ENCODE results near the gene CYB5D1.

- TF ChIP-seq POLR2A (IDR thresholded peaks at IDR 0.05), result no peak
- TF ChIP-seq, protein P1, sequence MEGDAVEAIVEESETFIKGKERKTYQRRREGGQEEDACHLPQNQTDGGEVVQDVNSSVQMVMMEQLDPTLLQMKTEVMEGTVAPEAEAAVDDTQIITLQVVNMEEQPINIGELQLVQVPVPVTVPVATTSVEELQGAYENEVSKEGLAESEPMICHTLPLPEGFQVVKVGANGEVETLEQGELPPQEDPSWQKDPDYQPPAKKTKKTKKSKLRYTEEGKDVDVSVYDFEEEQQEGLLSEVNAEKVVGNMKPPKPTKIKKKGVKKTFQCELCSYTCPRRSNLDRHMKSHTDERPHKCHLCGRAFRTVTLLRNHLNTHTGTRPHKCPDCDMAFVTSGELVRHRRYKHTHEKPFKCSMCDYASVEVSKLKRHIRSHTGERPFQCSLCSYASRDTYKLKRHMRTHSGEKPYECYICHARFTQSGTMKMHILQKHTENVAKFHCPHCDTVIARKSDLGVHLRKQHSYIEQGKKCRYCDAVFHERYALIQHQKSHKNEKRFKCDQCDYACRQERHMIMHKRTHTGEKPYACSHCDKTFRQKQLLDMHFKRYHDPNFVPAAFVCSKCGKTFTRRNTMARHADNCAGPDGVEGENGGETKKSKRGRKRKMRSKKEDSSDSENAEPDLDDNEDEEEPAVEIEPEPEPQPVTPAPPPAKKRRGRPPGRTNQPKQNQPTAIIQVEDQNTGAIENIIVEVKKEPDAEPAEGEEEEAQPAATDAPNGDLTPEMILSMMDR (IDR thresholded peaks at IDR 0.05), result no peak
These were observed 18.5 kb upstream of the CYB5D1 start for GRCh38 chr17:7839190-7839875.
